HG03139 (cell line): ENCODE data around the gene DENND1A.

Experiments used
- ATAC-seq: cut with Tn5 transposase; IDR thresholded peaks from one replicate; pipeline ENCODE4 v1.9.1; 2021; ENCODE audit not compliant: unreplicated experiment

DENND1A gene

GRCh38 chr9:123868002-123868401 is 61.9 kb downstream of the DENND1A start:
- no peak for ATAC-seq

- ATAC-seq, result no peak
Measured at GRCh38 chr9:123867034-123867433, 62.9 kb downstream of the DENND1A start.

- no peak for ATAC-seq
Measured at GRCh38 chr9:123866497-123866896, 63.4 kb downstream of the DENND1A start.

- no peak for ATAC-seq
Measured at GRCh38 chr9:123865226-123866000, 64.5 kb downstream of the DENND1A start.

- ATAC-seq, result no peak
Measured at GRCh38 chr9:123864251-123864650, 65.7 kb downstream of the DENND1A start.

GRCh38 chr9:123863164-123863855 is 66.6 kb downstream of the DENND1A start:
- no peak for ATAC-seq

- no peak for ATAC-seq
Measured at GRCh38 chr9:123861756-123862120, 68.2 kb downstream of the DENND1A start.

- no peak for ATAC-seq
Measured at GRCh38 chr9:123861086-123861755, 68.7 kb downstream of the DENND1A start.

- ATAC-seq, result no peak
Measured at GRCh38 chr9:123860603-123861002, 69.3 kb downstream of the DENND1A start.

- no peak for ATAC-seq
Measured at GRCh38 chr9:123852403-123852802, 77.5 kb downstream of the DENND1A start.

- ATAC-seq, result no peak
Measured at GRCh38 chr9:123851851-123852250, 78.1 kb downstream of the DENND1A start.

- no peak for ATAC-seq
Measured at GRCh38 chr9:123848447-123849085, 81.4 kb downstream of the DENND1A start.

GRCh38 chr9:123846966-123847365 is 83.0 kb downstream of the DENND1A start:
- ATAC-seq, result no peak

GRCh38 chr9:123843703-123844102 is 86.2 kb downstream of the DENND1A start:
- no peak for ATAC-seq

GRCh38 chr9:123835821-123836220 is 94.1 kb downstream of the DENND1A start:
- no peak for ATAC-seq

- ATAC-seq, result peak; percentile 68
Measured at GRCh38 chr9:123834889-123835562, 94.9 kb downstream of the DENND1A start.

- ATAC-seq, result no peak
Measured at GRCh38 chr9:123834218-123834888, 95.6 kb downstream of the DENND1A start.

- no peak for ATAC-seq
Measured at GRCh38 chr9:123832858-123833650, 96.9 kb downstream of the DENND1A start.

GRCh38 chr9:123832176-123832575 is 97.8 kb downstream of the DENND1A start:
- ATAC-seq, result no peak

- no peak for ATAC-seq
Measured at GRCh38 chr9:123828449-123828848, 101.5 kb downstream of the DENND1A start.
